GM21825 (cell line): ENCODE results near the gene CLSTN2.

Source experiments
- ATAC-seq: cut with Tn5 transposase; IDR thresholded peaks from one replicate; pipeline ENCODE4 v1.9.1; 2021; ENCODE audit warnings: mild to moderate bottlenecking, moderate library complexity; ENCODE audit not compliant: unreplicated experiment

CLSTN2 gene

GRCh38 chr3:140223197-140223596, 288.2 kb downstream of the CLSTN2 start:
- no peak for ATAC-seq

- no peak for ATAC-seq
Observed at GRCh38 chr3:140223631-140224030, 288.6 kb downstream of the CLSTN2 start.

GRCh38 chr3:140224307-140224706, 289.3 kb downstream of the CLSTN2 start:
- ATAC-seq, result no peak

- ATAC-seq, result no peak
Observed at GRCh38 chr3:140225996-140226395, 291.0 kb downstream of the CLSTN2 start.

GRCh38 chr3:140233702-140234101, 298.7 kb downstream of the CLSTN2 start:
- ATAC-seq, result no peak

- no peak for ATAC-seq
Observed at GRCh38 chr3:140234256-140234655, 299.3 kb downstream of the CLSTN2 start.

- ATAC-seq, result no peak
Observed at GRCh38 chr3:140236836-140237501, 302.0 kb downstream of the CLSTN2 start.

GRCh38 chr3:140238646-140239314, 303.8 kb downstream of the CLSTN2 start:
- ATAC-seq, result no peak

GRCh38 chr3:140242818-140243276, 307.9 kb downstream of the CLSTN2 start:
- no peak for ATAC-seq

GRCh38 chr3:140243575-140243974, 308.6 kb downstream of the CLSTN2 start:
- no peak for ATAC-seq

GRCh38 chr3:140244893-140245292, 309.9 kb downstream of the CLSTN2 start:
- ATAC-seq, result no peak

- no peak for ATAC-seq
Observed at GRCh38 chr3:140246578-140246977, 311.6 kb downstream of the CLSTN2 start.

- ATAC-seq, result no peak
Observed at GRCh38 chr3:140247775-140248174, 312.8 kb downstream of the CLSTN2 start.

GRCh38 chr3:140249188-140249587, 314.2 kb downstream of the CLSTN2 start:
- ATAC-seq, result no peak

- no peak for ATAC-seq
Observed at GRCh38 chr3:140250010-140250855, 315.2 kb downstream of the CLSTN2 start.

- ATAC-seq, result no peak
Observed at GRCh38 chr3:140250945-140251344, 316.0 kb downstream of the CLSTN2 start.

- ATAC-seq, result no peak
Observed at GRCh38 chr3:140251678-140252077, 316.7 kb downstream of the CLSTN2 start.

GRCh38 chr3:140252812-140253656, 318.0 kb downstream of the CLSTN2 start:
- no peak for ATAC-seq

- ATAC-seq, result no peak
Observed at GRCh38 chr3:140258222-140258724, 323.3 kb downstream of the CLSTN2 start.

GRCh38 chr3:140265302-140265701, 330.3 kb downstream of the CLSTN2 start:
- no peak for ATAC-seq
